Activated naive CD8-positive, alpha-beta T cell treated with anti-CD3 and anti-CD28 coated beads, Interleukin-2, amount 50 U/mL, for 16 hours (primary cell): ENCODE measurements around the gene MAP3K19.
A peak's percentile ranks its signal among the peaks of the same experiment; 100 is the strongest.
"Not testable (repeated sequence)": the region's sequence is repeated elsewhere in the genome, so short reads cannot be mapped to it uniquely, and the experiment has no call there.

Experiments
- DNase-seq: peaks from one replicate; pipeline ENCODE4 v3.0.0-alpha.2; 2020; ENCODE audit warnings: low read depth, low spot score

Gene MAP3K19

GRCh38 chr2:135047300-135047699 lies at the start of gene MAP3K19:
MAP3K19 (minus strand) TSS chr2:135047447; CDS start chr2:135024647, 22,800 bp downstream.
- DNase-seq = no peak

- no peak for DNase-seq
Measured at GRCh38 chr2:135096665-135097446, 49.6 kb upstream of the MAP3K19 start.

- no peak for DNase-seq
Measured at GRCh38 chr2:135095591-135095990, 48.3 kb upstream of the MAP3K19 start.

GRCh38 chr2:135094508-135094907 lies 47.3 kb upstream of the MAP3K19 start:
- no peak for DNase-seq

- no peak for DNase-seq
Measured at GRCh38 chr2:135093670-135094330, 46.6 kb upstream of the MAP3K19 start.

- DNase-seq = no peak
Measured at GRCh38 chr2:135093193-135093592, 45.9 kb upstream of the MAP3K19 start.

- DNase-seq = no peak
Measured at GRCh38 chr2:135091681-135092080, 44.4 kb upstream of the MAP3K19 start.

- not testable (repeated sequence) for DNase-seq
Measured at GRCh38 chr2:135089597-135089996, 42.4 kb upstream of the MAP3K19 start.

- no peak for DNase-seq
Measured at GRCh38 chr2:135086222-135086621, 39.0 kb upstream of the MAP3K19 start.

- DNase-seq = no peak
Measured at GRCh38 chr2:135078417-135078816, 31.2 kb upstream of the MAP3K19 start.

GRCh38 chr2:135076556-135076955 lies 29.3 kb upstream of the MAP3K19 start:
- no peak for DNase-seq

GRCh38 chr2:135074216-135074615 lies 27.0 kb upstream of the MAP3K19 start:
- DNase-seq = no peak

- no peak for DNase-seq
Measured at GRCh38 chr2:135072125-135072997, 25.1 kb upstream of the MAP3K19 start.

- DNase-seq = no peak
Measured at GRCh38 chr2:135066710-135067109, 19.5 kb upstream of the MAP3K19 start.

- DNase-seq = no peak
Measured at GRCh38 chr2:135064149-135064548, 16.9 kb upstream of the MAP3K19 start.

- DNase-seq = no peak
Measured at GRCh38 chr2:135063210-135063609, 16.0 kb upstream of the MAP3K19 start.

GRCh38 chr2:135059577-135059976 lies 12.3 kb upstream of the MAP3K19 start:
- no peak for DNase-seq

- no peak for DNase-seq
Measured at GRCh38 chr2:135056790-135057189, 9.5 kb upstream of the MAP3K19 start.

- DNase-seq = no peak
Measured at GRCh38 chr2:135055182-135055786, 8.0 kb upstream of the MAP3K19 start.

GRCh38 chr2:135052997-135053474 lies 5.8 kb upstream of the MAP3K19 start:
- DNase-seq = no peak

GRCh38 chr2:135052042-135052876 lies 5.0 kb upstream of the MAP3K19 start, which contains the start of gene RAB3GAP1:
RAB3GAP1 (plus strand) TSS chr2:135052292; CDS start chr2:135052308, 16 bp downstream.
- DNase-seq = peak; percentile 73
